HG03196 (cell line): Measurements from ENCODE around the gene FMN1.

Experiments
- ATAC-seq: cut with Tn5 transposase; IDR thresholded peaks from one replicate; pipeline ENCODE4 v1.9.1; 2021; ENCODE audit not compliant: unreplicated experiment

FMN1 gene

GRCh38 chr15:32842081-32842480 lies 352.4 kb downstream of the FMN1 start:
- no peak for ATAC-seq

DNA sequence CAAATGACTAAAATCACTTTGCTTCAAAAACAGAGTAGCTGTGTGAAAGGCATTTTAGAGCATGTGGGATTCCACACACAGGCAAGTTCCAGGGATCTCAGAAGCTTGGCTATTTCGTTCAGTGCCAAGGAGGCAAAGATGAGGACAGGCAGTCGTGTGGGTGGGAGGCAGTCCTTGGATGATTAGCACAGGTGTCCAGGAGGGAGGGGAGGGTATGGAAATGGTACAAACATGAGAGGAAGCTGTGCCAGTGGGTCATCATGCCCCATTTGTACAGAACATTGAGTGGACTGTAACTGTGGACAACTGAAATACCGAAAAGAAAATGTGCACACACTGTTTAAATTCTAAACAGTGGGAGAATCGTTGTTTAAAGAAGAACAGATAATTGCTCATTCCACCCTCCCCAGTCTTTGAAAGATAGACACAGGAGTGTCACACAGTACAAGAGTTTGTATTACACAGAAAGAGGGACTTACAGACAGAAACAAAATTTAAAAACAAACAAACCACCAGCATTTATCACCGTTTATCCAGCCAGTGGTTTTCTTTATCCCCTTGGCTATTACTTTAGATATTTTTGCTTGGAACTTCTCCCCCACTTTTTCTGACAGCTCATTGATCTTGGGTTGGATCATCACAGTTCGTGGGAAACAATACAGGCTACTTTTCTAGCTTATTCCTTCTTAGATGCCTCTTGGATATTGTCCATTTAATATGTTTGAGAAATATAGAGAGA lies 353.8 kb downstream of the FMN1 start:
- no peak for ATAC-seq

DNA sequence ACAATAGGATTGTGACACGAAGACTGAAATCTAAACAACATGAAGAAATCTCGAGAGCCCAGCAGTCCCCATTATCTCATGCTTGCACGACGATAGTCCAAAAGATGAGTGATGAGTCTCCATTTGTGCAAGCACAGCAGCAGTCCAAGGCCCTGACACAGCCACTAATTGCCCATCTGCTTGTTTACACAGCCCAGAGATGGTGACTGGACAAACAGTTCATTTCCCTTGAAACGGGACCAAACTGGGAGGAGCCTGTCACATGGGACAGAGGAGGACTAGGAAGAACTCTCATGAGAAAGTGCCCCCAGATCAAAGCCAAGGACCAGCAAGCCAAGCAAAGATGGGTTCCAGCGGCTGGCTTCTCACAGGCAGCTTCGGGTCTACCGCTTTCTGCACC lies 355.7 kb downstream of the FMN1 start:
- ATAC-seq, result no peak

- ATAC-seq, result no peak
Measured at GRCh38 chr15:32838338-32838737, 356.2 kb downstream of the FMN1 start.

GRCh38 chr15:32837935-32838334 lies 356.6 kb downstream of the FMN1 start:
- no peak for ATAC-seq

GRCh38 chr15:32834156-32834555 lies 360.4 kb downstream of the FMN1 start:
- ATAC-seq, result peak; percentile 77

DNA sequence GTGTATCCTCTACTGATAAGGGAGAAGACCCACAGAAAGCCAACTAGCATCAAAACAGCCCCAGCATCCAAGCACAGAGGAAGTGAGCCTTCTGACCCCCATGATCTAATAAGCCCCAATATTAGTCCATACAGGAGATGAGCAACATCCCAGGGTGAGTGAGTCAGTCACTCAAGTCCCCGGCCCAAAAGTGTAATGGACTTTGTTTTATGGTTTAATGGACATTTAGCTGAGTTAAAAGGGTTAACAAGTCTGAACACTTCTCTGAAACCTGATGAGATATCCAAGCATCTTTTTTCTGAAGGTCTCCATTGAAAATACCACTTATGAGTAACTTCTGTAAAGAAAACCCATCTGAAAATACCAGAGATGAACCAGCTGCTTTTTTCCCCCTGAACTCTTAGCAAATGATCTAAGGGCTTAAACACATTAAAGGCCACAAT lies 361.1 kb downstream of the FMN1 start:
- ATAC-seq, result no peak

DNA sequence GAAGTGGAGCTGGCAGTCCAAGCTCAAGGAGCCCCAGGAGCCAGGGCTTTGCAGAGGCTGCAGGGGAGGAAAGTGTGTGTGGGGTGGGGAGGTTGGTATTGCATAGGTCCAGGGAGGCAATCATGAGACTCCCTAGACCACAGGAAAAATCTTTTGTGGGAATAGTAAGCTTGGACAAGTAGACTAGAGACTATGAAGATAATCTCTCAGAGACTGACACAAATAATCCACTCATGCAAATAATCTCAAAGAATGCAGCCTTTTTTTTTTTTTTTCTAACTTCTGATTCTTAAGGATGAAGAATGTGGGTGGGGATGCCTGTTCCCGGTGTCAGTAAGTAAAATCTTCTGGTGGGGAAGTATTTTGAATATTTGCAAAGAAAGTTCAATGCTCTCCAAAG lies 363.0 kb downstream of the FMN1 start:
- no peak for ATAC-seq

DNA sequence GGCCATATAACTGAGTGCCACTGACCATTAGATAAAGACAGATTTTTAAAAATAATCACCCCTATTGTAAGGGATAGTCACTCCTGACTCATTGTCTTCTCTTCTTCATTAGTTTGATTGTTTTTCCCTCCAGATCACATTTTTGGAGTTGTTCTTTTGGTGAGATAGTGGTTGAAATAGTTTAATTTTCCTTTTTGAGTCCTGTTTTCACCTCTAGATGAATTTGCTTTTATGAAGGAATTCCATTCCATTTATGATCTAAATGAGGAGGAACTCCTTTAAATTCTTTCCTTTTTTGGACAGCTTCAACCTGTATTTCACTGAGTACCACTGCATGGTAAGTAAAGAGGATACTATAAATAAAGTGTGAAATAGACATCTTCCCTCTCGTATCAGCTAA lies 364.3 kb downstream of the FMN1 start:
- no peak for ATAC-seq

- no peak for ATAC-seq
Measured at GRCh38 chr15:32829436-32829835, 365.1 kb downstream of the FMN1 start.

DNA sequence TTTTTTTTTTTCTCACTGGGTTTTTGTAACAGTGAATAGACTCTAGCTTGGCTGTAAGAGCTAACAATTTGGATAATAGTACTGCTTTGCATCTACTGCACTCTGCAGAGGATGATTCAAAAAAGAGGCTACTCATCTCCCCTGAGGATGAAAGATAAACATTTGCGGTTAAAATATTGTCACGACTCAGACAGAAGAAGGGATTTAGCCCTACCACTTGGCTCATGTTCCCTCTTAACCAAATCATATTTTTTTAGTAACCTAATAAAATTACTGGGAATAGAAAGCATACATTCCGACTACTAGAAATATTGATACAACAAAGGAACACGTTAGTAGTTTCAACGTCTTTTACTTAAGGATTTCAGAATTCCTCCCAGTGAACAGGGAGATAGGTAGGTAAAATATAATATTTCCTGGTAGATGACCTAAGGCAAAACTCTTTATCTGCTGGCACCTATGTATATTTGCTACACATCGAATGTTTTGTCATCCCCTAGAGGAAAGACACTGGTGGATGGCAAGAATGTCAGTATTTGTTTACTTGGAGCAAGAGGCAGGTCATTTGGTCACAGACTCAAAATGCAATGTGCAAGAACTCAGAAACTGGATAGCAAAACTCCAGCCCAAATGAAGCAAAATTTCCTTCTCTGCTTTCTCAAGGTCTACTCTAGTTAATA lies 365.9 kb downstream of the FMN1 start:
- ATAC-seq, result no peak

DNA sequence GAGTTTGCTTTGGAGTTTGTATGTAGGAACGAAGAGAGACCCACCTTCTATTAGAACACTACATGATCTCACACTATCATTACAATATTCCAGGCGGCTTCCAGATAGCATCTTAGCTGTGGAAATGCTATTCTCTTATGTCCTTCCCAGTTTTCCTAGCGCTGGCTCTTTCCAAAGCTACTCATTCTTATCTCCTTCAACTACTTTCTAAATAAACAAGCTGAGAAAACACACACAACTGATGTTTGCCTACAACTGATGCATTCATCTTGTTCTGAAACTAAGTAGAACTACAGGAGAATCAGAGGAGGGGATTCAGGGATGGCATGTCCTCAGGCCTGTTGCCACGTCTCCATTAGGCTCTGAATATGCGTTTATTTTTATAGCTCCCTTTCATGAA lies 367.8 kb downstream of the FMN1 start:
- no peak for ATAC-seq

- no peak for ATAC-seq
Measured at GRCh38 chr15:32825219-32825618, 369.3 kb downstream of the FMN1 start.

GRCh38 chr15:32824777-32825176 lies 369.7 kb downstream of the FMN1 start:
- no peak for ATAC-seq

- no peak for ATAC-seq
Measured at GRCh38 chr15:32823750-32824149, 370.8 kb downstream of the FMN1 start.

DNA sequence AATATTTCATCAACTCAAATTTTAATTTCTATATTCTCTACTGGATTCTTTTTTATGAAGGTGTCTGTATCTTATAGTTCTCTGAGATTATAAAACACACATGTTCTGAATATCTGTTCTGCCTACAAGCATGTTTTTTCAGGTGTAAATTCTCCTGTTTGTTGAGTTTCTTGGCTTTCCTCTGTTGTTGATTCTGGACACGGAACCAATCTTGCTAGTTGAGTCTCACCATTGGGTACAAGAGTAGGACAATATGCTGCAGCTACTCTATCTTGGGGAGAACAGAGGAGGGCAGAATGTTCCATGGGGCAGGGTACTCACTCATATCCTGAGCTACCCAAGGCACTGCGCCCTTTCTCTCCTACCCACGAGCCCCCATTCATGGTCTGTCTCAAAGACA lies 371.8 kb downstream of the FMN1 start:
- ATAC-seq, result no peak

DNA sequence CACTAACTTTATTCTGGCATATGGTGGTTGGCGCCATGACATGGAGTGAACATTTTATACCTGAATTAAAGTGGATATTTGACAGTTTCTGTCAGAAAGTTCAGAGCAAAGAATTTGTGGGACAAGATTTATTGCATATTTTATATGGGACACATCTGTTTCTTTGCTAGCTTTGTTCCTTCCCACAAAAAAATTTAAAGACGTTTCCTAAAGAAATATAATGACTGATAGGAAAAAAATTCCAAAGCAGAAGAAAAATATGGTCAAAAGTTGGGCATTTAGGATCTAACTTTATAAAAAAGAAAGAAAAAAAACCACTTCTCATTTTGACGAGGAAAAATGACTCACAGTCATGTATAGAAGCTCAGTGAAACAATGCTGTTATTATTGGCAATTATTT lies 375.1 kb downstream of the FMN1 start:
- no peak for ATAC-seq

GRCh38 chr15:32818758-32819447 lies 375.6 kb downstream of the FMN1 start:
- no peak for ATAC-seq

GRCh38 chr15:32817577-32817976 lies 376.9 kb downstream of the FMN1 start:
- ATAC-seq, result no peak

DNA sequence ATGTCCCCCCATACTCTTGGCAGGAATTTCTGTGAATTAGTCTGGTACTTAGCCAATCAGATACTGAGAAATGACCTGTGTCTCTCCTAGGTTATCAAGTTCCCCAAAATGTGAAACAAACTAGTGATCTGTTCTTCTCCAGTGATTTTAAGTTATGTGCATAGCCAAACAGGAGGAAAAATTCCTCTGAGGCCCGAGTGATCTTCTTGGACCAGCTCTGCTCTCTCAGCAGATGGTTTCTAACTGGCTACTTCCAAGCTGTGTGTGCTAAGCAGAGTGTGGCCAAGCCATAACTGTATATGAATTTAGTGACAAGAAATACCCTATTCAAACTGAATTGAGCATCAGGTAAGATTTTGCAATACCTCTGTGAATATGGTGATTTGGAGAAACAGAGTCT lies 387.2 kb downstream of the FMN1 start:
- no peak for ATAC-seq

GRCh38 chr15:32803631-32804030 lies 390.9 kb downstream of the FMN1 start:
- ATAC-seq, result no peak

- ATAC-seq, result no peak
Measured at GRCh38 chr15:32802286-32802936, 392.1 kb downstream of the FMN1 start.
